Pons (tissue), 1 donor: Measurements from ENCODE around the gene SDF2L1.
A peak's percentile ranks its signal among the peaks of the same experiment; 100 is the strongest.
"Not testable (repeated sequence)": the region's sequence is repeated elsewhere in the genome, so short reads cannot be mapped to it uniquely, and the experiment has no call there.

Source experiments
- DNase-seq: peaks from one replicate; pipeline ENCODE4 v3.0.0-alpha.2; 2016; ENCODE audit warnings: low spot score

SDF2L1 gene

DNA sequence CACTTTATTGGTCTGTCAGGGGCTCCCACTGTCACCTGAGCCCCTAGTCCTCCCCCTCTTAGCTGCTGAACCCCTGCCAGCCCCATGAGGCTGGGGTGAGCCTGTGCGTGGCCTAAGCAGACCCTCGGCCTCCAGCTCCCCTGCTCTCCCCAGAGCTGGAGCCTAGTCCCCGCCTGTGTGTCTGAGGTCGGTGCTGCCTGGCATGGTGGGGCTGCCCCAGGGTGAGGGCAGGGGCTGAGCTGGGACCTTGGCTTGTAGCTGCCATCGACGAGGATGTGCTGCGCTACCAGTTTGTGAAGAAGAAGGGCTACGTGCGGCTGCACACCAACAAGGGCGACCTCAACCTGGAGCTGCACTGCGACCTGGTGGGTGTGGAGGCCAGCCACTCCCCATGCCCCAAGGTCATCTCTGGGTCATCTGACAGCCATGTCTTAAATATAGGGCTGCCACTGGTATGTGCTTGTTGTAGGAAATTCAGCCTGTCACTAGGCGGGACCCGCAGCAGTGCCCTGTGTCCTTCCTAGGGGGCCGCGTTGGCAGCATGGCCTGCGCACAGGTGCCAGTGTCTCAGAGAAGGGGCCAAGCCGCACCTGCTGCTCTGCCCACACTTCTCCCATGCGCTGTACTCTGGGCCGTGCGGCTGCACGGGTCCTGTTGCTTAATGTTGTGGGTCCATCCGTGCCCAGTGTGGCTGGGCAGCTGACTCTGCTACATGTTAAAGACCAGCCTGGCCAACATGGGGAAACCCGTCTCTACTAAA, 44.7 kb downstream of the SDF2L1 start:
- no peak for DNase-seq

- no peak for DNase-seq
These were observed 45.7 kb downstream of the SDF2L1 start for GRCh38 chr22:21687685-21688259.

- DNase-seq, result no peak
These were observed 46.2 kb downstream of the SDF2L1 start for GRCh38 chr22:21688341-21688705.

GRCh38 chr22:21688706-21689381, 46.7 kb downstream of the SDF2L1 start:
- DNase-seq, result no peak

DNA sequence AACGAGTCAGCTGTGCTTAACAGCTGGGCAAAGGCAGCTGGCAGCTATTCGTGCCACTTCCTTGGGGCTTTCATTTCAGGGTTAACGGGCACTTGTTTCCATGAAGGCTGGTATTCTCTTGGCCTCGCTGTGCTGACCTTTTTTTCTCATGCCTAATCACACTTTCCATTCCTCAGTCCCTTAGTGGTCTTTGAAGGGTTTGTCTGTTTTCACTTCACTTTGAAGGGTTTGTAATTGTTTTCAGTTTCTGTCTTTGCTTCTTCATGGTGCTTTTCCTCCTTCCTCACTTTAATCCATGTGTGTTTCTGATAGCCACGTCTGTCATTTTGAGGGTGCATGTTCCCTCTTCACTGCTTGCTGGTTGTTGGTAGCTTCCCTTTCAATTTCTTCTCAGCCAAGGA, 48.3 kb downstream of the SDF2L1 start:
- peak; percentile 14 for DNase-seq

DNA sequence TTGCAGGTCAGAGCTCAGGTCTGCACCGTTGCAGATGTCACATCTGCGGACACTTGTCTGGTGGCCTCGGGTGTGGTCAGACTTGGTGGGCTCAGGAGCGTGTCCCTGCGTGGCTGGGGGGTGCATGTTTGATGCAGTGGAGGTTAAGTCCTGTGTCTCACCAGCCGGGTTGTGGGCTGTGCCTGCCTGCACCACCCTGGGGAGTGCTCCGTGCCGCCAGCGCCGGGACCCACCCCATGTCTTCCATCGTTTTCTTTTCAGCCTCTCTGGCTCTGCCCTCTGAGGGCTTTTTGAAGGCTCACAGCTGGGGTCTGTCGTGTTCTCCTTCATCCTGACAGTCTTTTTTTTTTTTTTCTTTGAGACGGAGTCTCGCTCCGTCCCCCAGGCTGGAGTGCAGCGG, 49.7 kb downstream of the SDF2L1 start:
- no peak for DNase-seq

- not testable (repeated sequence) for DNase-seq
These were observed 50.8 kb downstream of the SDF2L1 start for GRCh38 chr22:21692856-21693255.

GRCh38 chr22:21693333-21693998, 51.4 kb downstream of the SDF2L1 start:
- no peak for DNase-seq
